GM19324 (cell line): ENCODE data around the gene TIFAB.

Experiments used
- ATAC-seq: cut with Tn5 transposase; IDR thresholded peaks from one replicate; pipeline ENCODE4 v1.9.1; 2021; ENCODE audit warnings: mild to moderate bottlenecking, moderate library complexity; ENCODE audit not compliant: unreplicated experiment, low FRiP score

Gene TIFAB

DNA sequence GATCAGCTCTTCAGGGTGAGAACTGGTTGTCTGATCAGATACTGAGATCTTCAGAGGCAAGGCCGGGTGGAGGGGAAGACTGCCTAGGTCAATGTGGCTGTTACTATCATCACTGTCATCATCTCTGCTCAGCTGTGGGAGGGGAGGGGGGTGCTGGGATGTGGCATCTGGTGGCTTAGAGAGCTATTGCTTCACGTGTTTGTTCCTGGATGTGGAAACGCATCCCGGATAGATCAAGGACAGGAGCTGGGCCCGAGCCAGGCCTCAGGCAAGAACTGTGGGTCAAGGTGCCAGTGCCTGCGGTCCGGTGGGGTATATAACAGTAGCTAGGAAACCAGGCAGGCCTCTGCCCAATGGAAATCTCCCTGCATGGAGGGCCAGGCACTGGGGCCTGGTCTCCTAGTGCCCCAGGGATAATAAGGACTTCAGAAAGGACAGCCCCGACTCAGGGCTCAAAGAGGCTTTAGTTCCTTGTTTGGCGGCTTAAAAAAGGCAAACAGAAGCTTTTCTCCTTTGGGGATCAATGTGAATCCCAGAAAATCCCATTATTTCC lies 30.3 kb upstream of the TIFAB start:
- ATAC-seq = no peak

- no peak for ATAC-seq
These were observed 29.8 kb upstream of the TIFAB start for GRCh38 chr5:135481909-135482311.

DNA sequence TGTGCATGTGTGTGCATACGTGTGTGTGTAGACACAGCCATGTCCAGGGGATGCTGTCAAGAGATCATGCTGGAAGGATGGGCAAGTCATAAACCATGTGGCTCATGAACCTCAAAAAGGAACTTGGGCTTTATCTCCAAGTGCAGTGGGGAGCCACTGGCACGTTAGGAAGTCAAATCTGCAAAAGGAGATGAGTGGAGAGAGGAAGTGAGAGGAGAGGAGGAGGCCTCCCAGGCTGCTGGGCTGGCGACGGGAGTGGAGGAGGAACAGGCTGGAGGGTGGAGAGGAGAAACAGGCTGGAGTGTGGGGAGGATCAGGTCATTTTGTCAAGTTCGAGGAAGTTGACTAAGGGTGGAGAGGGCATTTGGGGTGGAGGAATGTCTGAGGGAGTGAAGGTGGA lies 29.2 kb upstream of the TIFAB start:
- no peak for ATAC-seq

- no peak for ATAC-seq
These were observed 28.4 kb upstream of the TIFAB start for GRCh38 chr5:135480511-135480910.

GRCh38 chr5:135478938-135479337 lies 26.8 kb upstream of the TIFAB start:
- no peak for ATAC-seq

- no peak for ATAC-seq
These were observed 25.5 kb upstream of the TIFAB start for GRCh38 chr5:135477613-135478066.

DNA sequence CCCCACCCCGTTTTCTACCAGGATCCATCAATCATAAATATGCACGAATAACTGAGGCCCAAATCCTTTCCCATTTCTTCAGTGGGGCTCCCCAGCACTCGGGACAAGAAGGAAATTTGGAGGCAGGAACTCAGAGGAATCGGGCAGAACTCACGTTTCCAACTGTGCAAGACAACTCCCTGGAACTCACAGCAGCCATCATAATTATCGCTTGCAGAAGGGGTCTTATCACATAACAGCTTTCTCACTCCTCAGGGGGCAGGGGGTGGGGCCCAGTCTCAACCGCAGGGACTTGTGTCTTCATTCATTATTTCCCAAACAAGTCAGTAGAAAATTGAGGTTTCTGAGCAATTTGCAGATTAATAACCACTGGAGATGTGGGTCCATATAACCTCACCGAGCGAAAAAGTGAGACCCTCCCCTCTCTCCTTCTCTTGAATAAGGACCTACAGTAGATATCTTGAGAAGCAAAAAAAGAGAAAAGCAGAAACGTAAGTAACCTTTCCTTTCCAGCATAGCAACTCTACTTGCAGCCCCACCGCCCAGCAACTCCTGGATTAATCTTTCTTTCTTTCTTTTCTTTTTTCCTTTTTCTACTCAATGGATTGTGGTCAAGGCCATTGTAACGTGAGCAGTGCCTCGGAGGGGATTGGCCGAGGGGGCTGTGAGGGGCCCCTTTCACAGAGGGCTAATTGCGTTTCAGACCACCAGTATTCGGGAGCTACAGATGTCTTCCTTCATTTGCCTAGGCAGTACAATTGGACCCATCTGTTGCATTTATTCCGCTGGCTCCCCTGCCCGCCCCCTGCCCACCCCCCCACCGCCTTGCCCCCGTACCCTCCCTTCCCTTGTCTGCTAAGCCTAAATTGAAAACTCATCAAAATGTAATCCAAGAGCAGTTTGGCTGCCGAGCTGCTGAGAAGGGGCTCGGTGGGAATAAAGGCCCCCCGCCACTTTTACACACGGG lies 24.7 kb upstream of the TIFAB start:
- ATAC-seq = no peak

DNA sequence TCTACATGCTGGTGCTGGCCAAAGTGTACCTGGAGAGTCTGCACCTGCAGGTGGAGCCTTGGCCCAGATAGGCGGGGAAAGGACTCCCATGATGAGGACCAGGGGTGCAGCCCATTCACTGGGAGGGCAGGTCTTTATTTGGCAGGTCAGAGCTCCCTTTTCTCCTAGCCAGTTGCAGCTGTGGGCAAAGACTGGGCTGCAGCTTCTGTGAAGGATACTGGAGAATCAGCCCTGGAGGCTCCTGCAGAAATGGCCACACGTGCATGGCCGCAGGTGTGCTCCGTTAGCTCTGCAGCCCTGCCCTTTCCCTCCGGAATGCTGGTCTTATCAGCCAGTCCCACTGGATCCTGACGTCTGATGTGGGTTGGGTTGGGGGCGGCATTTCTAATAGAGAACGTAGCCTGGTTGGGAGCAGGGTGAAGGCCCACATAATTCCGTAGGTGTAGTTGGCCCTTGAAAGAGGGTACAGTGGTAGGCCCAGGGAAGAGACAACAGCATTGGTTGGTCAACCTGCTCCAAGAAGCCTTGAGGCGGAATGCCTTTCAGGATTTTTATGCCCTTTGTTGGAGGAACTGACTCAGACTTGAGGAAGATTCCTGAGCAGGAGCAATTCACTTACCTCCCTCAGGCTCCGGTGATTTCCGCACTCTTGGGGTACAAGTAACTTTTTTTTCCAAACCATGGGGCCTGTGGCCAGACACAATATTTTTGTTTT lies 22.0 kb upstream of the TIFAB start:
- no peak for ATAC-seq

- no peak for ATAC-seq
These were observed 20.0 kb upstream of the TIFAB start for GRCh38 chr5:135472141-135472540.

- ATAC-seq = no peak
These were observed 19.6 kb upstream of the TIFAB start for GRCh38 chr5:135471726-135472125.

GRCh38 chr5:135469911-135470310 lies 17.8 kb upstream of the TIFAB start:
- ATAC-seq = no peak

DNA sequence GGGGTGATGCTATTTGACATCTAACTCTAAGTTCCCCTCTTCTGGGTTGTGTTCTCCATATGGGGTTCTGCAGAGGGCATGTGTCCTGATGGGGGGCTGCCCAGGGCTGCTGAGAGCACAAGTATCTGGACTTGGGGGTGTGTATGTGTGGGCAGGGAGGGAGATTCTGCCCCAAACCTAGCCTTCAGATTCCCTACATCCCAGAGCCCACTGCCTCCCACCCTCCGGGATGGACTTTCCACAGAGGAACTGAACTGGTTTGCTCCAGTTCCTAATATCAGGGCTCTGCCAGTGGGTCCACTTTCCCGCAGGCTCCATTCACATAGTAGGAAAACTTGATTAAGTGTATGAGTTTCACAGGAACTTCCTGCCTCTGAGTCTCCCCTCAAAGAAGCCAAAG lies 16.4 kb upstream of the TIFAB start:
- no peak for ATAC-seq

DNA sequence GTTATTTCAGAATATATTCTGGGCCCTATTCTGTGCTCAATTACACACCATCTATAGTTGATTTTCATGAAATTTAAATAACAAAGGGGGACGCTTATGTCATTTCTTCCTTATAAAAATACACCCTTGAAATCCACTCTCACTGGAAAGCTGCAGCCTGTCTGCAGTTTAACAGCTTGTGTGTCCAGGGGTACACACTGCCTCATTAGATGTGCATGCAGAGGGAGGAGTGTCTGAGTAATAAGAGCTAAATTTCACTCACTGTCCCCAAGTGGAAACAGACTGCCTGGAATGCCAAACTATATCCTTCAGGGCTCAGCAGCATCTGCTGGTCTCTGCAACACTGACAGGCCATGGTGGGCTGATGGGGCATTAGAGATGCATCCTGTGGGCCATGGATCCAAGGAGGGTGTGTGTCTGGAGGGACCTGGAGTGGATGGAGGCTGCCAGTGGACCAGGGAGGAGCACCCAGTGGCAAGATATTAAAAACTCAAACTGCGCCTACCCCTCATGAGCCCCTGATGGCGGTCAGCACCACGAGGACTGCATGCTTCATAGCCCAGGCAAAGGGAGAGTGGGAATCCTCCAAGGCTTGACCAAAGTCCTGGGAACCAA lies 15.8 kb upstream of the TIFAB start:
- no peak for ATAC-seq

GRCh38 chr5:135467051-135467625 lies 15.0 kb upstream of the TIFAB start:
- ATAC-seq = no peak

GRCh38 chr5:135466178-135467050 lies 14.3 kb upstream of the TIFAB start:
- no peak for ATAC-seq

- no peak for ATAC-seq
These were observed 13.4 kb upstream of the TIFAB start for GRCh38 chr5:135465391-135466122.

DNA sequence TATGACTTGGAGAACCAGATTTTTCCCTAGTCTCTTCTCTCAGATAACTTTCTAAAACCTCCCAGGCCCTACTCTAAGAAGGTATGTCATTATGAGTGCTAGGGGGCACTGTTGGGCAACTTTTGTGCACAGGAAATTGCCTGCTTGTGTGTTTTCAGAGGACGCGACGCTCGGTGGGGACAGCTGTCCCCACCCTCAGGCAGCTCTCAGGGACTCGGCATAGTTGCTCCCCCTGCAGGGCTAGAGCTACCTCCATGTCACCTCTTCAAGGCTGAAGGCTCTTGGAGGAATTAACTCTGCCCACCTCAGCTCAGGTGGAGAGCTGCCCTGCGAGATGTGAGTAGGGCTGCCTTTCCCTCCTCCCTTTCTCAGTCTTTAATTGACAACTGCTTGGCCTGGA lies 10.2 kb upstream of the TIFAB start:
- ATAC-seq = no peak

DNA sequence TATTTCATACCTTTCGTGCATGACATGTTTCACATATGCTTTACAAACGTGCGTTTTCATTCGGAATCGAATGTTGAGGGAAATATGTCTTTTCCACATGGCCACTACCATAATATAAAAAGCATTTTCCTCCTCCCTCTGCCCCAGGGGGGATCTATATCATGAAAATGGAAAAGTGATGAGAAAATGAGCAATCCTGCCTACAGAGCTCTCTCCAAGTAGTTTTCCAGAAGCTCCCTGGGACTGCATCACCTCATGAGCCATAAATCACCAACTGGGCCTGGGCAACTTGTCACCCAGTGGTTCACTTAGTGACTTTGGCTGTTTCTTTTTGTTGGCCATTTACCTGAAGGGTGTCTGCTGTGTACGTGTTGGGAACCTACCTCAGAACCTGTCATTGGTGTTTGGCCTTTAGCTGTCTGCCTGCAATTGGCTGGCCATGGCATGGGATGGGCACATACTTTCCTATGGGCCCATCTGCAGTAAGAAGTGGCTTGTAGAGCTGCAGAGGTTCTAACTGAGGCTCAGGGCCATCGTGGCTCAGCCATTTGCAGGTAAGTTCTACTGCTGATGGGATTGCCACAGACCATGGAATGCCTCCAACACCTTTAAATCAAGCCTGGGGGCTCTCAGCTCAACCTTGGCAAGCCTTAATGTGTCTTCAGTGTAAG lies 9.5 kb upstream of the TIFAB start:
- ATAC-seq = no peak
